ENCODE results near the gene RNLS.

DNA sequence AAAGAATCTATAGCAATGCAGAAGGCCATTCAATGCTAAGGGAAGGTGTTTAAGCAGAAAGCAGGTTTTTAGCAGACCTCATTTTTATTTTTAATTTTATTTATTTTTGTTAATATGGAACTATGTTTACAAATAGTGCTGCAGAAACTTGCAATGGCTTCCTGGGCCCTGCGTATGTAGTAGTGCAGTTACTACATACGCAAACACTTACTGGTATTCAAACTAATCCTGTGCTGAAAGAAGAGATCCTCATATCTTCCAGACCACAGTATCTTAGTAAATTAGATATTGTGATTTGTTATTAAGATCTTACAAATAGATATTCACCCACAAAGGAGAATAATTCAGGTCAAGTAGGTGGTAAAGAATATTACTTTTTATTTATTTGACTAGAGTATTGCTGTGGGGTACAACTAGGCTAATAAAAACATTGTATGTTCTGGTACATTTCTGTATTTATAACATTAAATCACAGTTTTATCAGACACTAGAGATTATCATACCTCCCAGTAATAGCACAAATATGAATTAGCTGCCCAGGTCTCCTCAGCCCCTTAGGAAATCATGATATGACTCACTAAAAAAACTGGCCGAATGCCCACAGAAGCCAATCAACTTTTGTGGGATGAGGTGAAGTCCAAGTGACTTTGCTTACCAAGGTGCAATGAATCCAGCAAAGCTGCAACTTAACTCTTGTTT lies 57.6 kb downstream of the RNLS start:
- TF ChIP-seq POLR2A (IDR thresholded peaks at IDR 0.05; ENCODE audit: borderline replicate concordance, extremely low read depth, insufficient read depth, insufficient read length) (no peak), EZH2 (IDR thresholded peaks at IDR 0.05) (no peak), RAD21 (IDR thresholded peaks at IDR 0.05; ENCODE audit: low read depth) (no peak), ZNF274 (IDR thresholded peaks at IDR 0.05; ENCODE audit: low read depth, low read length) (no peak), POLR2AphosphoS5 (IDR thresholded peaks at IDR 0.05; ENCODE audit: low read depth, low read length) (no peak), EGR1 (IDR thresholded peaks at IDR 0.05; ENCODE audit: low read depth) (no peak), CEBPB (IDR thresholded peaks at IDR 0.05; ENCODE audit: low read depth) (peak; percentile 68; the same call in 1 of the 2 replicates)
- TF ChIP-seq, protein P1, sequence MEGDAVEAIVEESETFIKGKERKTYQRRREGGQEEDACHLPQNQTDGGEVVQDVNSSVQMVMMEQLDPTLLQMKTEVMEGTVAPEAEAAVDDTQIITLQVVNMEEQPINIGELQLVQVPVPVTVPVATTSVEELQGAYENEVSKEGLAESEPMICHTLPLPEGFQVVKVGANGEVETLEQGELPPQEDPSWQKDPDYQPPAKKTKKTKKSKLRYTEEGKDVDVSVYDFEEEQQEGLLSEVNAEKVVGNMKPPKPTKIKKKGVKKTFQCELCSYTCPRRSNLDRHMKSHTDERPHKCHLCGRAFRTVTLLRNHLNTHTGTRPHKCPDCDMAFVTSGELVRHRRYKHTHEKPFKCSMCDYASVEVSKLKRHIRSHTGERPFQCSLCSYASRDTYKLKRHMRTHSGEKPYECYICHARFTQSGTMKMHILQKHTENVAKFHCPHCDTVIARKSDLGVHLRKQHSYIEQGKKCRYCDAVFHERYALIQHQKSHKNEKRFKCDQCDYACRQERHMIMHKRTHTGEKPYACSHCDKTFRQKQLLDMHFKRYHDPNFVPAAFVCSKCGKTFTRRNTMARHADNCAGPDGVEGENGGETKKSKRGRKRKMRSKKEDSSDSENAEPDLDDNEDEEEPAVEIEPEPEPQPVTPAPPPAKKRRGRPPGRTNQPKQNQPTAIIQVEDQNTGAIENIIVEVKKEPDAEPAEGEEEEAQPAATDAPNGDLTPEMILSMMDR (IDR thresholded peaks at IDR 0.05 in 2 of 3, conservative IDR thresholded peaks at IDR 0.05 in 1 of 3; ENCODE audit: borderline replicate concordance in 1 of 3, insufficient read depth in 1 of 3, low read depth in 2 of 3, low read length in 2 of 3) = no peak
- TF ChIP-seq, protein P2, sequence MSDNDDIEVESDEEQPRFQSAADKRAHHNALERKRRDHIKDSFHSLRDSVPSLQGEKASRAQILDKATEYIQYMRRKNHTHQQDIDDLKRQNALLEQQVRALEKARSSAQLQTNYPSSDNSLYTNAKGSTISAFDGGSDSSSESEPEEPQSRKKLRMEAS (IDR thresholded peaks at IDR 0.05) = no peak
- TF ChIP-seq, protein P3, sequence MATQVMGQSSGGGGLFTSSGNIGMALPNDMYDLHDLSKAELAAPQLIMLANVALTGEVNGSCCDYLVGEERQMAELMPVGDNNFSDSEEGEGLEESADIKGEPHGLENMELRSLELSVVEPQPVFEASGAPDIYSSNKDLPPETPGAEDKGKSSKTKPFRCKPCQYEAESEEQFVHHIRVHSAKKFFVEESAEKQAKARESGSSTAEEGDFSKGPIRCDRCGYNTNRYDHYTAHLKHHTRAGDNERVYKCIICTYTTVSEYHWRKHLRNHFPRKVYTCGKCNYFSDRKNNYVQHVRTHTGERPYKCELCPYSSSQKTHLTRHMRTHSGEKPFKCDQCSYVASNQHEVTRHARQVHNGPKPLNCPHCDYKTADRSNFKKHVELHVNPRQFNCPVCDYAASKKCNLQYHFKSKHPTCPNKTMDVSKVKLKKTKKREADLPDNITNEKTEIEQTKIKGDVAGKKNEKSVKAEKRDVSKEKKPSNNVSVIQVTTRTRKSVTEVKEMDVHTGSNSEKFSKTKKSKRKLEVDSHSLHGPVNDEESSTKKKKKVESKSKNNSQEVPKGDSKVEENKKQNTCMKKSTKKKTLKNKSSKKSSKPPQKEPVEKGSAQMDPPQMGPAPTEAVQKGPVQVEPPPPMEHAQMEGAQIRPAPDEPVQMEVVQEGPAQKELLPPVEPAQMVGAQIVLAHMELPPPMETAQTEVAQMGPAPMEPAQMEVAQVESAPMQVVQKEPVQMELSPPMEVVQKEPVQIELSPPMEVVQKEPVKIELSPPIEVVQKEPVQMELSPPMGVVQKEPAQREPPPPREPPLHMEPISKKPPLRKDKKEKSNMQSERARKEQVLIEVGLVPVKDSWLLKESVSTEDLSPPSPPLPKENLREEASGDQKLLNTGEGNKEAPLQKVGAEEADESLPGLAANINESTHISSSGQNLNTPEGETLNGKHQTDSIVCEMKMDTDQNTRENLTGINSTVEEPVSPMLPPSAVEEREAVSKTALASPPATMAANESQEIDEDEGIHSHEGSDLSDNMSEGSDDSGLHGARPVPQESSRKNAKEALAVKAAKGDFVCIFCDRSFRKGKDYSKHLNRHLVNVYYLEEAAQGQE (IDR thresholded peaks at IDR 0.05; ENCODE audit: low read depth) = no peak

Measured in HCT116 (cell line).